Keratinocyte (primary cell): ENCODE measurements around the gene GOLM1. TPM values are rescaled to one million over a fixed set of nuclear protein-coding genes. Genes with fewer than 3 reads are reported as not detected.

Experiments used
- DNase-seq: peaks from one replicate; pipeline ENCODE4 v3.0.0-alpha.2; 2011; ENCODE audit warnings: low read depth, missing footprints, low spot score
- FAIRE-seq: peaks from 2 replicates; lab custom pipeline; 2011; peaks lifted over from hg19 to GRCh38; lab: Jason Lieb, UNC
- H2AFZ ChIP-seq: 2 replicates; pipeline ENCODE4 v1.6.0; 2012; ENCODE audit warnings: low read length, control low read depth, inconsistent platforms; ENCODE audit not compliant: control insufficient read depth
- H3K27ac ChIP-seq: 2 replicates; pipeline ENCODE4 v1.5.1; 2011; ENCODE audit warnings: low read length; ENCODE audit not compliant: control insufficient read depth, insufficient read depth
- H3K27me3 ChIP-seq: 3 replicates; pipeline ENCODE4 v1.6.0; 2011; ENCODE audit warnings: low read length; ENCODE audit not compliant: control insufficient read depth, insufficient read depth; ENCODE audit errors: extremely low read depth
- H3K36me3 ChIP-seq, 2 experiments: 2 replicates in 1 of 2; 3 replicates in 1 of 2; pipeline ENCODE4 v1.5.1; 2011; ENCODE audit warnings: low read length in 2 of 2, mild to moderate bottlenecking in 1 of 2; ENCODE audit not compliant: control insufficient read depth in 2 of 2, insufficient read depth in 2 of 2; ENCODE audit errors: extremely low read depth in 1 of 2
- H3K4me1 ChIP-seq: 3 replicates; pipeline ENCODE4 v1.5.1; 2011; ENCODE audit warnings: low read length; ENCODE audit not compliant: control insufficient read depth, insufficient read depth; ENCODE audit errors: extremely low read depth
- H3K4me2 ChIP-seq: 3 replicates; pipeline ENCODE4 v1.6.0; 2011; ENCODE audit warnings: low read depth, low read length; ENCODE audit not compliant: control insufficient read depth, insufficient read depth; ENCODE audit errors: extremely low read depth
- H3K4me3 ChIP-seq, 3 experiments: fragments of 200-600 bp in 1 of 3; sonication (generic) in 1 of 3; 2 replicates in 2 of 3; 3 replicates in 1 of 3; pipeline ENCODE4 v1.5.1; 2011 to 2016; ENCODE audit warnings: low read length in 3 of 3, mild to moderate bottlenecking in 3 of 3, control low read depth in 2 of 3, inconsistent platforms in 1 of 3, low read depth in 1 of 3, mixed read lengths in 1 of 3, mixed run types in 1 of 3, moderate library complexity in 1 of 3; ENCODE audit not compliant: control insufficient read depth in 2 of 3, insufficient read depth in 2 of 3; ENCODE audit errors: extremely low read depth in 1 of 3
- H3K79me2 ChIP-seq: 2 replicates; pipeline ENCODE4 v1.6.0; 2012; ENCODE audit warnings: low read length; ENCODE audit not compliant: control insufficient read depth, insufficient read depth
- H3K9ac ChIP-seq: 3 replicates; pipeline ENCODE4 v1.6.0; 2011; ENCODE audit warnings: low read length; ENCODE audit not compliant: control insufficient read depth, insufficient read depth; ENCODE audit errors: extremely low read depth
- H3K9me1 ChIP-seq: 3 replicates; pipeline ENCODE4 v1.6.0; 2011; ENCODE audit warnings: low read length; ENCODE audit not compliant: control insufficient read depth, insufficient read depth; ENCODE audit errors: extremely low read depth
- H3K9me3 ChIP-seq: 2 replicates; pipeline ENCODE4 v1.5.1; 2012; ENCODE audit warnings: low read depth, low read length; ENCODE audit not compliant: control insufficient read depth
- H4K20me1 ChIP-seq: 3 replicates; pipeline ENCODE4 v1.6.0; 2011; ENCODE audit warnings: low read length; ENCODE audit not compliant: control insufficient read depth, insufficient read depth; ENCODE audit errors: extremely low read depth
- EZH2 ChIP-seq: IDR thresholded peaks from one replicate; pipeline ENCODE4 v1.6.1; 2012; ENCODE audit warnings: inconsistent platforms, mild to moderate bottlenecking, low read length, moderate library complexity
- dilution Hi-C: fragments of 300-500 bp; cut with MboI; formaldehyde crosslinking; loops from one replicate; pipeline ENCODE4 v1.7.0; 2020; ENCODE audit warnings: low sequenced_read_pairs; ENCODE audit not compliant: extremely low pct_ligation_motif_present
- polyA plus RNA-seq, 5 experiments: library from polyadenylated mRNA; depleted of rRNA in 3 of 5; stranded (reverse) in 3 of 5; stranded (forward) in 1 of 5; unstranded in 1 of 5; fragments of >200 nt; gene quantifications; 1 replicate in 1 of 5; 2 replicates in 3 of 5; 3 replicates in 1 of 5; pipeline versions ENCODE4 v1.2.1 to v1.2.3, GENCODE V29; 2011 to 2012; ENCODE audit warnings: missing spikeins in 2 of 5, low read depth in 1 of 5, low replicate concordance in 1 of 5
- TF ChIP-seq, protein P1 (sequence below), 3 experiments: IDR thresholded peaks in 1 of 3; conservative IDR thresholded peaks in 1 of 3; optimal IDR thresholded peaks in 1 of 3; 2 replicates in 2 of 3; 3 replicates in 1 of 3; pipeline versions ENCODE3 to v1.5.1; 2011; ENCODE audit warnings: low read length in 3 of 3, mild to moderate bottlenecking in 3 of 3, moderate library complexity in 2 of 3, control low read depth in 1 of 3, inconsistent platforms in 1 of 3; ENCODE audit not compliant: insufficient read depth in 2 of 3; ENCODE audit errors: extremely low read depth in 1 of 3

Gene GOLM1
- polyA plus RNA-seq, 1 donor (not counting 4 experiments of a cell fraction or from before 2014, with no cell fraction given): 17.3 TPM

DNA sequence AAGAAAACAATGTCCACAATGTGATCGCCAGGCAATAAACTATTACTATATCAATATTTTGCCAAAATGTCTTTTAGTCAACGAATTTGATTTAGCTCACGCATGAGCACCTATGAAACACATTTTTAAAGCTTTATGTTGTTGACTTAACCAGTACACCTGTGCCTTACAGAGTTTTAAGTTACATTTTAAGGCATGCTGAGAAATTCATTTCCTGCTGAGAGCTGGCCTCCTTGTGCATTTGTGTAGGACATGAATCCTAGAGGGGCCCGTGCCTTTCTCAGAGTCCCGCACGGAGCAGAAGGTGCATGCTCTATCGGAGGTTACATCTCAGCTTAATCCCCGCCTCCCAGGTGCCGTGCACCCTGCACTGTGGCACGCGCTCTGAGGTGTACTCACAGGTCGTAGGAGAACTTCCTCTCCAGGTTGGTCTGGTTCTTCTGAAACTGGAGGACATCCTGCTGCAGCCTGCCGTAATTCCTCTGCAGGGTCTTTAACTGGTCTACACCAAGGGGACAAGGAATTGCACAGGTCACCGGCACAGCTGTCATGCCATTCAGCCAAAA lies 53.2 kb downstream of the GOLM1 start:
- peaks cover 0 to 4% of the 10 kb centered on the region in 2 experiments for H3K36me3 ChIP-seq
- FAIRE-seq (no peak), DNase-seq (no peak)
- H3K27me3 ChIP-seq: no peaks in the 10 kb centered on the region
- no peaks in the 10 kb centered on the region for H3K79me2 ChIP-seq
- no peak overlapping the region for H3K4me3 ChIP-seq
- no peak overlapping the region for H3K4me2 ChIP-seq
- H3K27ac ChIP-seq: no peak overlapping the region
- H2AFZ ChIP-seq: no peak overlapping the region
- H3K9me1 ChIP-seq: no peaks in the 10 kb centered on the region
- TF ChIP-seq, protein P1, sequence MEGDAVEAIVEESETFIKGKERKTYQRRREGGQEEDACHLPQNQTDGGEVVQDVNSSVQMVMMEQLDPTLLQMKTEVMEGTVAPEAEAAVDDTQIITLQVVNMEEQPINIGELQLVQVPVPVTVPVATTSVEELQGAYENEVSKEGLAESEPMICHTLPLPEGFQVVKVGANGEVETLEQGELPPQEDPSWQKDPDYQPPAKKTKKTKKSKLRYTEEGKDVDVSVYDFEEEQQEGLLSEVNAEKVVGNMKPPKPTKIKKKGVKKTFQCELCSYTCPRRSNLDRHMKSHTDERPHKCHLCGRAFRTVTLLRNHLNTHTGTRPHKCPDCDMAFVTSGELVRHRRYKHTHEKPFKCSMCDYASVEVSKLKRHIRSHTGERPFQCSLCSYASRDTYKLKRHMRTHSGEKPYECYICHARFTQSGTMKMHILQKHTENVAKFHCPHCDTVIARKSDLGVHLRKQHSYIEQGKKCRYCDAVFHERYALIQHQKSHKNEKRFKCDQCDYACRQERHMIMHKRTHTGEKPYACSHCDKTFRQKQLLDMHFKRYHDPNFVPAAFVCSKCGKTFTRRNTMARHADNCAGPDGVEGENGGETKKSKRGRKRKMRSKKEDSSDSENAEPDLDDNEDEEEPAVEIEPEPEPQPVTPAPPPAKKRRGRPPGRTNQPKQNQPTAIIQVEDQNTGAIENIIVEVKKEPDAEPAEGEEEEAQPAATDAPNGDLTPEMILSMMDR (optimal IDR thresholded peaks at IDR 0.05 in 1 of 3, IDR thresholded peaks at IDR 0.05 in 1 of 3, conservative IDR thresholded peaks at IDR 0.05 in 1 of 3; ENCODE audit: extremely low read depth in 1 of 3, insufficient read depth in 2 of 3, low read length in 3 of 3): no peak
- TF ChIP-seq EZH2: no peak
- H3K4me1 ChIP-seq: no peaks in the 10 kb centered on the region
- no peak overlapping the region for H3K9ac ChIP-seq
- H3K9me3 ChIP-seq: no peaks in the 10 kb centered on the region
- dilution Hi-C loops: no loop called here
- no peaks in the 10 kb centered on the region for H4K20me1 ChIP-seq

DNA sequence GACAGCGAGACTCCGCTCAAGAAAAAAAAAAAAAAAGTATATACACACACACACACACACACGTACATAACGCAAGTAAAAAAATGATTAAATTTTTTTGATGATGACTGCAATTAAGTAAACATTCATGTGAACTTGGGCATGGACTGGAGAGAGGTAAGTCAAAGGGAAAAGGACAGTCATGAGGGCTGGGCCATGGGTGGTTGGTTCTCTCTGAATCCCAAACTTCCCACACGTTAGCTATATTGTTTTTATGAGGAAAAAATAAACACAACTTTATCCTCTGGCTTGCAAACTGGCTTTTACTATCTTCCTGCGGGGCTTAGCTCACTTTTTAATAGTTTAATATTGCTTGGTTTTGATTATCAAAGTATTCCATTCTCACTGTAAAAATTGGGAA lies 53.7 kb downstream of the GOLM1 start:
- Histone ChIP-seq H3K36me3 (peaks cover 0 to 4% of the 10 kb centered on the region in 2 experiments), H3K79me2 (no peaks in the 10 kb centered on the region), H3K4me3 (no peak overlapping the region), H3K9me1 (no peaks in the 10 kb centered on the region), H3K4me1 (no peaks in the 10 kb centered on the region), H3K9ac (no peak overlapping the region), H4K20me1 (no peaks in the 10 kb centered on the region), H3K4me2 (no peak overlapping the region), H3K27me3 (no peaks in the 10 kb centered on the region), H3K9me3 (no peaks in the 10 kb centered on the region), H3K27ac (no peak overlapping the region), H2AFZ (no peak overlapping the region)
- dilution Hi-C loops: no loop called here
- DNase-seq (no peak), FAIRE-seq (no peak)
- TF ChIP-seq, protein P1 (optimal IDR thresholded peaks at IDR 0.05 in 1 of 3, IDR thresholded peaks at IDR 0.05 in 1 of 3, conservative IDR thresholded peaks at IDR 0.05 in 1 of 3; ENCODE audit: extremely low read depth in 1 of 3, insufficient read depth in 2 of 3, low read length in 3 of 3): no peak
- TF ChIP-seq EZH2: no peak
